ENCODE measurements around the gene PRPF19.

PRPF19 gene

DNA sequence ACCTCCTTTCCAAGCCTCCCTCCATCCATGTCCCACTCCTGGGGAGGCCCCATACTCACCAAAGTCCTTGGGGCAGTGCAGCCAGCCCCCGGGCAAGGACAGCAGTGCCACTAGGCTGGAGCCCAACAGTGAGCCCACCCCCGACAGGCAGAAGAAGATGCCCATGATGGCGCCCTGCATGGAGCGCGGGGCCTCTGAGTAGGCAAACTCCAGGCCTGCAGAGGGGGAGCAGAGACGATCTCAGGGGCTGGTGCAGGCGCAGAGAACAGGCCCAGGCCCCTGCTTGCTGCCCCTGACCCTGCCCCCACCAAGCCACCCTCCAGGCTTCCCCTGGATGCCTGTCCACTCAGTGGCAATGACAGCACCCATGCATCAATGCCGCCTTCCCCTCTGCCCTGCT is 31.4 kb upstream of the PRPF19 start:
- DNase-seq (ENCODE audit: low read depth, low spot score) = no peak

- DNase-seq (ENCODE audit: low read depth, low spot score) = no peak
These were observed 30.8 kb upstream of the PRPF19 start for GRCh38 chr11:60937144-60937527.

DNA sequence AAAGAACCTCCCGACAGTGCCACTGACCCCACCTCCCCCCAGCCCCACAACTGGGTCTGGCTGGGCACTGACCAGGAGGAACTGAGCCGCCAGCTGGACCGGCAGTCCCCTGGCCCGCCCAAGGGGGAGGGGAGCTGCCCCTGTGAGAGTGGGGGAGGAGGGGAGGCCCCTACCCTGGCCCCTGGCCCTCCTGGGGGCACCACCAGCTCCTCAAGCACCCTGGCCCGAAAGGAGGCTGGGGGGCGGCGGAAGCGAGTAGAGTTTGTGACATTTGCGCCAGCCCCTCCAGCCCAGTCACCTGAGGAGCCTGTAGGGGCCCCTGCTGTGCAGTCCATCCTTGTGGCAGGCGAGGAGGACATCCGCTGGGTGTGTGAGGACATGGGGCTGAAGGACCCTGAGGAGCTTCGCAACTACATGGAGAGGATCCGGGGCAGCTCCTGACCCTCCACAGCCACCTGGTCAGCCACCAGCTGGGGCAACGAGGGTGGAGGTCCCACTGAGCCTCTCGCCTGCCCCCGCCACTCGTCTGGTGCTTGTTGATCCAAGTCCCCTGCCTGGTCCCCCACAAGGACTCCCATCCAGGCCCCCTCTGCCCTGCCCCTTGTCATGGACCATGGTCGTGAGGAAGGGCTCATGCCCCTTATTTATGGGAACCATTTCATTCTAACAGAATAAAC is 30.2 kb upstream of the PRPF19 start:
- no peak for DNase-seq (ENCODE audit: low read depth, low spot score)

DNA sequence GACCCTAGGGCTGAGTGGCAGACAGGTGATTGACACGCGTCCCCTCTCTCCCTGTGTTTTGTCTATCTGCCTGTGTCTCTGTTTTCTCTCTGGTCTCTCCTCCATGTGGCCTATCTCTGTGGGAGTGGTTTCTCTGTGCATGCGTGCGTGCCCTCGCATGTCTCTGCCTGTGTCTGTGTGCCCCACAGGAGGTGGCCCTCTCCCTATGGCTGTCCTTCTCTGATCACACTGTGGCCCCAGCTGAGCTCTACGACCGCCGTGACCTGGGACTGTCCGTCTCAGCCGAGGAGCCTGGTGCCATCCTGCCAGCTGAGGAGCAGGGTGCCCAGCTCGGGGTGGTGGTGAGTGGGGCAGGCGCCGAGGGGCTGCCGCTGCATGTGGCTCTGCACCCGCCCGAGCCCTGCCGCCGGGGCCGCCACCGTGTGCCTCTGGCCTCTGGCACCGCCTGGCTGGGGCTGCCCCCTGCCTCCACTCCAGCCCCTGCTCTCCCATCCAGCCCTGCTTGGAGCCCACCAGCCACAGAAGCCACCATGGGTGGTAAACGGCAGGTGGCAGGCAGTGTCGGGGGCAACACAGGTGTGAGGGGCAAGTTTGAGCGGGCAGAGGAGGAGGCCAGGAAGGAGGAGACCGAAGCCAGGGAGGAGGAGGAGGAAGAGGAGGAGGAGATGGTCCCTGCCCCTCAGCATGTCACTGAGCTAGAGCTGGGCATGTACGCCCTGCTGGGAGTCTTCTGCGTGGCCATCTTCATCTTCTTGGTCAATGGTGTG is 29.5 kb upstream of the PRPF19 start:
- DNase-seq (ENCODE audit: low read depth, low spot score) = no peak

DNA sequence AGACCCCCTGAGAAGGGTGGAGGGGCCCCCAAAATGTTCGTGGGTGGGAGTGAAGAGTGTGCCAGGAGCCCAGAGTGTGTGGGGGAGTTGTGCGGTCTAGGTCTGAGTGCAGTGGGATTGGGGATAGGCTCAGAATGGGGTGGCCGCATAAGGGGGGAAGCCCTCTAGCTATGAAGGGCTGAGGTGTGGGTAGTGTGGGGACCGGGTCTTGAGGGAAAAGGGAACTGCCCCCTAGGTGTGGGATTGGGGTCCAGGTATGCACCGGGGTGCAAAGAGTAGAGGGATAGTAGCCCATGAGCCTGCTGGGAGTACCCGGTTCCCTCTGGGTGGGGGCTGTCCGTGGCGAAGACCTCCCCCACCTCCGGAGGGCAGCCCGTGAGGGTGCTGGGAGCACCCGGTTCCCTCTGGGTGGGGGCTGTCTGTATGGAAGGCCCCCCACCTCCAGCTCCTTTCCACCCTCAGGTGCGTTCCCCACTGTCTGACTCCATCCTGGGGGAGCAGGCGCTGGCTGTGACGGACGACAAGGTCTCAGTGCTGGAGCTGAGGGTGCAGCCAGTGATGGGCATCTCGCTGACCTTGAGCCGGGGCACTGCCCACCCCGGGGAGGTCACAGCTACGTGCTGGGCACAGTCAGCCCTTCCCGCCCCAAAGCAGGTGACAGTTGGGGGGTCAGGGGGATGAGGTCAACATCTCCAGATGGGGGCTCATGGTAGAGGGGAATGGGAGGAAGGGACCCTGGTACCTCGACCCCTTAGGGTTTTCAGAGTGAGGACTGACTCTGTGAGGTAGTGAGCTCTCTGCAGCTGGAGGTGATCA is 28.6 kb upstream of the PRPF19 start:
- no peak for DNase-seq (ENCODE audit: low read depth, low spot score)

GRCh38 chr11:60934124-60934789 is 27.9 kb upstream of the PRPF19 start:
- DNase-seq (ENCODE audit: low read depth, low spot score) = no peak

DNA sequence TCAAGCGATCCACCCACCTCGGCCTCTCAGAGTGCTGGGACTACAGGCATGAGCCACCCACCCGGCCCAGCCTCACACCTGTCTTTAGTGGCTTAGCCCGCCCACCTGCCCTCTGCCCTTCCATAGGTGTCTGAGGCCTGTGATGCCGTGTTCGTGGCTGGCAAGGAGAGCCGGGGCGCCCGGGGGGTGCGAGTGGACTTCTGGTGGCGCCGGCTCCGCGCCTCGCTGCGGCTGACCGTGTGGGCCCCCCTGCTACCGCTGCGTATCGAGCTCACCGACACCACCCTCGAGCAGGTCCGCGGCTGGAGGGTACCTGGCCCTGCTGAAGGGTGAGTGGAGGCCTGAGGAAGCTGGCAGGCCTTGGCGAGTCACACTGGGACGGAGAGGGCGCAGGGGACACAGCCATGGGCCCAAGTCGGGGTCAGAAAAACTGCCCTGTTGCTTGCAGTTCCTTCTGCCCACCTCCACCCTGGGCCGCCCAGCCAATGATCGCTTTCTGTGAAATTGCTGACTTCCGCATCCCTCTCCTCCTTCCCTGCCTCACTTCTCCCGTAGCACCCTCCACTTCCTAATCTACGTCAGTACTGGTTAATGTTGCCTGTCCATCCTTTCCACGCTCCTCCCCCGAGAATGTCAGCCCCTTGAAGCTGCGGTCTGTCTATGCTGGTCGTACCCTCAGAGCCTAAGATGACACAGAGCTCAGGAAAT is 27.2 kb upstream of the PRPF19 start:
- DNase-seq (ENCODE audit: low read depth, low spot score) = no peak

GRCh38 chr11:60932605-60933356 is 26.4 kb upstream of the PRPF19 start:
- no peak for DNase-seq (ENCODE audit: low read depth, low spot score)

GRCh38 chr11:60931917-60932316 is 25.5 kb upstream of the PRPF19 start:
- no peak for DNase-seq (ENCODE audit: low read depth, low spot score)

- DNase-seq (ENCODE audit: low read depth, low spot score) = no peak
These were observed 24.0 kb upstream of the PRPF19 start for GRCh38 chr11:60930394-60930793.

- DNase-seq (ENCODE audit: low read depth, low spot score) = no peak
These were observed 23.4 kb upstream of the PRPF19 start for GRCh38 chr11:60929764-60930163.

DNA sequence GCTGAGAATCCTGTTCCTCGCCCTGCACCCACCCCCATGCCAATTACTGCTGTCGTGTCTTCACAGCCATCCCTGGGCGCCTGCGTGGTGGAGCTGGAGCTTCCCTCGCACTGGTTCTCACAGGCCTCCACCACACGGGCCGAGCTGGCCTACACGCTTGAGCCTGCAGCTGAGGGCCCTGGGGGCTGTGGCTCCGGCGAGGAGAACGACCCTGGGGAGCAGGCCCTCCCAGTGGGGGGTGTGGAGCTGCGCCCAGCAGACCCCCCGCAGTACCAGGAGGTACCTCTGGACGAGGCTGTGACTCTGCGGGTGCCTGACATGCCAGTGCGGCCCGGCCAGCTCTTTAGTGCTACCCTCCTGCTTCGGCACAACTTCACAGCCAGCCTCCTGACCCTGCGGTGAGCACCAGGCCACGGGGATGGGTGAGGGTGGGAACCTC is 22.2 kb upstream of the PRPF19 start:
- no peak for DNase-seq (ENCODE audit: low read depth, low spot score)

DNA sequence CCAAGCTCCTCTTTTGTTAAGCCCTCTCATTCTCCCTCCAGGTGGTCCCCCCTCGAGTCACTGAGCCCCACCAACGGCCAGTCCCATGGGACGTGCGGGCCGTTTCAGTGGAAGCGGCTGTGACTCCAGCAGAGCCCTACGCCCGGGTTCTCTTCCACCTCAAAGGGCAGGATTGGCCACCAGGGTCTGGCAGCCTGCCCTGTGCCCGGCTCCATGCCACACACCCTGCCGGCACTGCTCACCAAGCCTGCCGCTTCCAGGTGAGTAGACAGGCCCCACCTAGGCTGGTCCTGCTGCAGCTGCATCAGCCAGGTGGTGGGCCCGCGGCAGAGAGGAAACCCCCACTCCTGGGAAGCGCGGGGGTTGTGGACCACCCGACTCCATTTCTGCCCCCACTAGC is 21.2 kb upstream of the PRPF19 start:
- DNase-seq (ENCODE audit: low read depth, low spot score) = no peak

DNA sequence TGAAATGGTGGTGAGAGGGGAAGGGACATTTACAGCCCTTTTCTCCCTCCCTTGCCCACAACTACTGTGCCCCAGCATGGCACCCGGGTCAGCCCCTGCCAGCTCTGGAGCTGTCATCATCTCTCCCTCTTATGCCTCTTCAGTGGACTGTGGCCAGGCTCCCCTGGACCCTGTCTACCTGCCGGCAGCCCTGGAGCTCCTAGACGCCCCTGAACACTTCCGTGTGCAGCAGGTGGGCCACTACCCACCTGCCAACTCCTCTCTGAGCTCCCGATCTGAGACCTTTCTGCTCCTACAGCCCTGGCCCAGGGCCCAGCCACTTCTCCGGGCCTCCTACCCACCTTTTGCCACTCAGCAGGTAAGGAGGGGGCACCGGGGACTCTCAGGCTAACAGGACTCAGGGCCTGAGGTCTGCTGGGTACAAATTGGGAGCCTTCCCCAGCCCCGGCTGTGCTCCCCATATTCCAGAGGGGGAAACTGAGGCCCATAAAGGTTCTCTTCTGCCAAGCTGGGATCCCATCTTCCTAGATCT is 20.7 kb upstream of the PRPF19 start:
- DNase-seq (ENCODE audit: low read depth, low spot score) = no peak

DNA sequence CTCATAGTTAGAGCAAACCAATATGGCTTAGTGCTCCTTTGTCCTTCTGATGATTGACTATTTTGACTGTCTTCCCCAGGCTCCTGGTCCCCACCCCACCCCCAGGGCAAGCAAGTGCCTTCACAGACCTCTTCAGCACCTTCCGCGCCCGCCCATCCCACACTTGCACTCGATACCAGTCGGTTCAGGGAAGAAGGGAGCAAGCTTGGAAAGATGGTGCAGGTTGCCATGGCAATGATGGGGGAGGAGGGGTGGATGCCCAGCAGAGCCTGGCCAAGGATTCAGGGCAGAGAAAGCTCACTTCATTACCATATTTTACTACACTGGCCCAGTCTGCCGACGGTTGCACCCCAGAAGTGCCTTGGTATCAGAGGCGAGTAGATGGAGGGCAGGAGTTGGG is 20.1 kb upstream of the PRPF19 start:
- no peak for DNase-seq (ENCODE audit: low read depth, low spot score)

- DNase-seq (ENCODE audit: low read depth, low spot score) = no peak
These were observed 19.5 kb upstream of the PRPF19 start for GRCh38 chr11:60925868-60926267.

DNA sequence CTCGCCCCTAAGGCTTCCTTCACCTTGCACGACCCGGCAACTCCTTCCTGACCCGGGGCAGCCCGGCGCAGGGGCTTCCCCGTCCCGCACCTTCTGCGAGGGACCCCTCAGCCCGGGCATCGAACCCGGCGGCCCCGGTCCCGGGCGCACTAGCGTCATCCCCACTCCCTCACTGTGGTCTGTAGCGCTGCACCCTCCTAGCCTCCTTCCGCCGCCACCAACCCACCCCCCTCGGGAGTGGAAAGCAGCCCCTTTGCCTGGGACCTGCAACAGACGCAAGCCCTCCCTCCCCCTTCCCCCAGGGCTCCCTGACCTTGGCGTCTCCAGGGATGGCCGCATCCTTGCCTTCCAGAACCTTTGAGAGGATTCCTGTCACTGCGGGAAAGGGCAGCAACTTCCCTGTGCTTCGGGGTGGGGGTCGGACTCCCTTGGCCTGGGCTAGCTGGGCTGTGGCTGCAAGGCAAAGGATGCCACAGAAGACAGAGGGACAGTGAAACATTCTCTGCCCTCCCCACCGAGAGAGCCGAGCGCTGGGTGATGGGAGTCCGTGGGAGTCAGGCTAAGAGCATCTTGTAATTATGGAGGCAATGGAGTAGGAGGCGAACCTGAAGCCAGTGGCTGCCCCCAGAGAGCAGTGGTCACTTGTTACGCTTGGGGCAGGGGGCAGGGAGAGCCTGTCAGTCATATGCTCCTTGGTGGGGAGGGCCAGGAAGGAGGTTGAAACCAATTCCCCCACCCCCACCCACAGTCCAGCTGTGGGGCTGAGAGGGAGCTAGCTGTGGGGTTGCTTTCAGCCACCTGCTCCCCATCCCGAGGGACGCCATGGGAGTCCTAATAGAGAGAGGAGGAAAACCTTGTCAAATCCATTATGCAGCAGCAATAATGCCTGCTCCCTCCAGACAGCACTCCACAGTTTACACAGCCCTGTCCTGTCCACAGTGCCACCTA is 18.8 kb upstream of the PRPF19 start:
- no peak for DNase-seq (ENCODE audit: low read depth, low spot score)

- DNase-seq (ENCODE audit: low read depth, low spot score) = no peak
These were observed 17.9 kb upstream of the PRPF19 start, which contains the start of gene TMEM132A for GRCh38 chr11:60924110-60924905. Gene TMEM132A (plus strand): TSS chr11:60924460. CDS start chr11:60924634, 174 bp downstream.
